GM18858 (cell line): Measurements from ENCODE around the gene ABCA3.
A peak's percentile ranks its signal among the peaks of the same experiment; 100 is the strongest.
"Not testable (repeated sequence)": the region's sequence is repeated elsewhere in the genome, so short reads cannot be mapped to it uniquely, and the experiment has no call there.

Experiments used
- ATAC-seq: cut with Tn5 transposase; IDR thresholded peaks from one replicate; pipeline ENCODE4 v1.9.1; 2021; ENCODE audit not compliant: unreplicated experiment

Gene ABCA3

DNA sequence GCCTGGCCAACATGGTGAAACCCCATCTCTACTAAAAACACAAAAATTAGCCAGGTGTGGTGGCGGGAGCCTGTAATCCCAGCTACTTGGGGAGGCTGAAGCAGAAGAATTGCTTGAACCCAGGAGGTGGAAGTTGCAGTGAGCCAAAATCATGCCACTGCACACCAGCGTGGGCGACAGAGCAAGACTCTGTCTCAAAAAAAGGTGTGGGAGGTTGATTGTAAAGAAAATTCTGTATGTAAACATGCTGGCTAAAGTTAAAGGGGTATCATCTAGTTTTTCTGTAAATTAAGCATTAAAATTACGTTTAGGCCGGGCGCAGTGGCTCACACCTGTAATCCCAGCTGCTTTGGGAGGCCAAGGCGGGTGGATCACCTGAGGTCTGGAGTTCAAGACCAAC is 82.0 kb downstream of the ABCA3 start:
- ATAC-seq = not testable (repeated sequence)

DNA sequence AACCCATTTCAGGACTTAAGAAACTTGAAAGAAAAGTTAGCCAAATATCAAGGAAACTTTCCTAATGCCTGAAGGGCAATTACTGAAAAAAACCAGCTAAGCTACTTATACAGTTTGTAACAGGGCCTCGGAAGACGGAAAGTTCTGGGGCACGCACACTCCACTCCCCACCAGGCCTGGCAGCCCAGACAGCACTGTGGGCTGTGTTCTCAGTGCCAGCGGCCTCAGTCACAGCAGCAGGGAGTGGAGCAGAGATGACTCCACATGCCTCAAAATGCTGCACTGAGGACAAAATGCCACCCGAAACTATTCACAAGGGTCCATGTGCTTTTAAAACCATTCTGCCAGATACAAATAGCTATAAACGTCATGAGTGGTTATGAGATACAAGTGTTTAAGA is 82.8 kb downstream of the ABCA3 start:
- ATAC-seq = no peak

DNA sequence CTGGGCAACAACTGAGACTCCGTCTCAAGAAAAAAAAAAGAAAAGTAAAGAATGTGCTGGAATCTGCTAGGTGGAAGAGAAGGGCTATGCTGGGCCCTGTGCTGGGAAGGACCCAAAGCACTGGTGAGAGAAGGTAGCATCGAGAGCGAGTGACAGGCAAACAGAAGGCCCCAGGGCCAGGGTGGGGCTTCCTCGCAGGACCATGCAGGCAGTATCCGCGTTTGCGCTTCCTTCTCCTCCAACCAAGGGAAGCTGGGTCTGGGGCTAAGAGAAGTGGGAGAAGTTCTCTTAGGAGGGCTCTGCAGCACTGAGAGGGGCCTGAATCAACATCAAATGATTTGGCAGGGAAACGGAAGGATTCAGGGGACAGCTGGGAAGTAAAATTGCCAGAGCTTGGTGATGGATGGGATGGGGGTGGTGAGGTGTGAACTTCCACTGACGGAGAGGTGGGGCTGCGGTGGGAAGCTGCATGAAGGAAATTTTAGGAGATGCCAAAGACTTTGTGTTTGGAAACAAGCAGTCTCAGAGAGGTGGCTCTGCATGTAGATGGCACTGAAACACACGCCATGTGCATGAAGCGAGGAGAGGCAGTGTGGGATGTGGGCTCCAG is 83.9 kb downstream of the ABCA3 start:
- no peak for ATAC-seq

DNA sequence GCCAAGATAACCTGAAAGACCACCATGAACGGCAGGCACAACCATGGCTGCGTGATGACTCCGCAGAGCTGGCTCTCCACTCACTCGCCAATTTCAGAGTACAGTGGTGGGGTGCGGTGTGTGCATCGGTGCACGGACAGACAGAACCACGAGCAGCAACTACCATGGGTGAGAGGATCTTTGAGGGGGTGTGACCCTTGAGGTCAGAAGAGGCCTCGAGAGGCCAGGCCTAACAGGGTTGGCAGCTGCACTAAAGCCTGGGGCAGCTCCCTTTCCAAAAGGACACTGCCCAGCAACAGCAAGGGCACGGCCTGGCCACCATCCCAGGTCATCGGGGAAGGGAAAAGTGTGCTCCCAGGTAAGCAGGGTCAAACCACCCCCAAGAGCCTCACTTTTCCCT is 87.2 kb downstream of the ABCA3 start:
- ATAC-seq = no peak

DNA sequence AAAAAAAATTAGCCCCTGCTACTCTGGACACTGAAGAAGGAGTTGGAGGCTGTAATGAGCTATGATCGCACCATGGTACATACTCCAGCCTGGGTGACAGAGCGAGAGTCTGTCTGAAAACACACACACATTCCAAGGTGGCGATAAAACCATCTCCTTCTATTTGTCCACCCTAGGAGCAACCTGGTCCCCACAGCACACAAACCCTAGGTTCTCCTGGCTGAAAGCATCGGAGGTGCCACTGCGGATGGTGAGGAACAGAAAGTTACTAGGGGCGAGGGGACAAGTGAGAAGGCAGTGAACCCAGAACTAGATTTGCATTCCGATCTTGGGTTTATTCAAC is 87.8 kb downstream of the ABCA3 start:
- ATAC-seq = no peak

DNA sequence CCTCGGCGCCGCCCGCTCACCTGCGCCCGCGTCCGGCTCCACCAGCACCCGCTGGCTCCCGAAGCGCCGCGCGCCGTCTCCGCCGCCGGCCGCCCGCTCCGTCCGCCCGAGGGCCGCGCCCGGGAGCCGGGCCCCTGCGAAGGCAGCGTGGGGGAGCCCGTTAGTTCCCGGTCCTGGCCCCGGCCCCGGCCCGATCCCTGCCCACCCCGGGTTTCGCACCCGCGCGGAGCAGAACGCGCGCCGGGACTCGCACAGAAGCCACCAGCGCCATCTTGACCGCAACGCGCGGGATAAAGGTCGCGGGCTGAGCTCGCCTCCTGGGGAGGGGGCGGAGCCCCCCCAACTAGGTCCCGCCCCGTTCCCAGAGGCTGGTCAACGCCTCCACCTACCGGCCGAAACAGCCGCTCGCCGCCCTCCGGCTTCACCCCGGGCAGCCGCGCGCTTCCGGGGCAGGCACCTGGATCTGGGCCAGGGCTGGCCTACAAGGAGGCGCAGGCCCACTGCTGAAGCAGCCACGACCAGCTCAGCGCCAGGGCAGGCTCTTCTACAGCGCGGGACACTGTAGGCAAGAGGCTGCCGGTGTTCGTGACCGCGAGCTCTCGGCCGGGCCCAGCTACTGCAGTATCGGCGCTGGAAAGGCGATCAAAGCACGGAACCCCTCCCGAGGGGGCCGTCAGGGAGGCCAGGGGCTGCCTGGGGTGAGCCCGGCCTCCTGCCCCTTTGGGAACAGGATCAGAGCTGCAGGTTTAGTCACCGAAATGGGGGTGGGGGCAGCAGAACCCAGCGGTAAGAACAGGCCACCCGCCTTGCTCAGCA is 89.0 kb downstream of the ABCA3 start, which contains the start of gene ECI1:
ECI1 (minus strand) TSS at position 292 of the 816 bp plus-strand sequence; CDS start at position 271, 21 bp downstream.
- ATAC-seq = peak; percentile 59

DNA sequence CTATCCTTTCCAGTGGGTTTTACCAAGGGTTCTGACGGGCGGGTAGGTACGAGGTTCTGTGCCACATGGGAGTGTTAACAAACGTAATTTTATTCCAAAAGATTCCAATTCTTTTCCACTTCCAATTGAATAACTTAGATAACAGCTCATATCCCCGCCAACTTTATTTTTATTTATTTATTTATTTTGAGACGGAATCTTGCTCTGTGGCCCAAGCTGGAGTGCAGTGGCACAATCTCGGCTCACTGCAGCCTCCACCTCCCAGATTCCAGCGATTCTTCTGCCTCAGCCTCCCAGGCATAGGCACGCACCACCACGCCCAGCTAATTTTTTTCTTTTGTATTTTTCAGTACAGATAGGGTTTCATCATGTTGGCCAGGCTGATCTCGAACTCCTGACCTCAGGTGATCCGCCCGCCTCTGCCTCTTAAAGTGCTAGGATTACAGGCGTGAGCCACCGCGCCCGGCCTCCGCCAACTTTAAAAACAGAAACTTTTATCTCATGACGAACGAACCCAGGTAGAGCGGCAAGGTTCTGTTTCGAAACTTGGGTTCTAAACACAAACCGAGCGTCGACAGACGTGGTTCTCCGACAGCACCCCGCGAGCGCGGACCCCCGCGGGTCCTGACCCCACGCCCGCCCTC is 89.8 kb downstream of the ABCA3 start:
- peak; percentile 2 for ATAC-seq

DNA sequence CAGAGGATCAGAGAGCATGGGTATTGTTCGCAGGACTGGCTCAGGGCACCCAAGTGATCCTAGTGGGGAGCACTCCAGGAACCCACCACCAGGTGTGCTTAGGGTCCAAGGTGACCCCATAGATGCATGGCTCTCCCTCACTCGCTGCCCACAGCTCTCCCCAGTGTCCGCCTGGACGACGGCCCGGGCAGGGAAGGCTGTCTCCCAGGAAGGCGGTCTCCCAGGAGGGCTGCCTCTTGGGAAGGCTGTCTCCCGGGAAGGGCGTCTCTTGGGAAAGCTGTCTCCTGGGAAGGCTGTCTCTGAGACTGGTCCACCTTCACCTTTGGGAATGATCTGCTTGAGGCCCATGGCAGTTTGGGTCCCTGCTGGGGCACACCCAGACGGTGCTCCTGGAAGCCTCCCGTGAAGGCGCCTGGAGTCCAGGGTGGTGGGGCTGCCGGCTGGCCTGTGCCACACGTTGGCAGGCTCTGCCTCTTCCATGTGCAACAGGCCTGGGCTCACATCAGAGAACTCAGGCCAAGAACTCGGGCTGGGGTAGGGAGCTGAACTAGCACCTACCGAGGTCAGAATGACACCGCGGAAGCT is 94.1 kb downstream of the ABCA3 start:
- no peak for ATAC-seq

DNA sequence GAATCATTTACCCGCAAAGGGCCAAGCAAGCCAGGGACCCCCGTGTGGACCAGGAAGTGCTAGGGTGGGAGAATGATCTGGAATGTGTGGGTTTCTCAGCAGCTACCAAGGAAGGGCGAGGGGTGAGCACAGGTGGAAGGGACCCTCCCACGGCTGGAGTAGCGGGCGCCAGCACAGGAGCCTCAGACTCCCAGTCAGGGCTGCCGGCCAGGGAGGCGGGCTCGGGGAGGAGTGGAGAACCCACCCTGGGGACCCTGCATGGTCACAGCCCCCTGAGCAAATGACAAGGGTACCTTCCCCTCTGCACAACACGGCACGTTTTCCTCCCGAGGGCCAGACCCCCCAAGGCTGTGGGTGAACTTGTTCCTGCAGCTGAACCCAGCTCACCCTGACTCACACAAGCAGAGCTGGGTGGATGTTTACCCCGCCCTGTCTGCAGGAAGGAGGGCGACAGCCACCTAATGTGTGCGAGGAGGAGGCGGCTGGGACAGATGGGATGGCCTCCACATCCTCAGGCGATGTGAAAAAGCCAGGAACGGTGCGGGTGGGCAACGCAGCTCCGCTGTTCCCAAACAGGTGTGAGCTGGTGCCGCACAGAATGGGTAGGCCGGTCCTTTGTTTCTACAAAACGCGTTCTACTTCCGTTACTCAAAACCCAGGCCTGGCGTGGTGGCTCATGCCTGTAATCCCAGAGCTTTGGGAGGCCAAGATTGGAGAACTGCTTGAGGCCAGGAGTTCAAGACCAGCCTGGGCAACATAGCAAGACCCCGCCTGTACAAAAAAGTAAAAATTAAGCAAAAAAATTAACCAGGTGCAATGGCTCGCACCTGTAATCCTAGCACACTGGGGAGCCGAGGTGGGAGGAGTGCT is 95.4 kb downstream of the ABCA3 start:
- ATAC-seq = no peak

DNA sequence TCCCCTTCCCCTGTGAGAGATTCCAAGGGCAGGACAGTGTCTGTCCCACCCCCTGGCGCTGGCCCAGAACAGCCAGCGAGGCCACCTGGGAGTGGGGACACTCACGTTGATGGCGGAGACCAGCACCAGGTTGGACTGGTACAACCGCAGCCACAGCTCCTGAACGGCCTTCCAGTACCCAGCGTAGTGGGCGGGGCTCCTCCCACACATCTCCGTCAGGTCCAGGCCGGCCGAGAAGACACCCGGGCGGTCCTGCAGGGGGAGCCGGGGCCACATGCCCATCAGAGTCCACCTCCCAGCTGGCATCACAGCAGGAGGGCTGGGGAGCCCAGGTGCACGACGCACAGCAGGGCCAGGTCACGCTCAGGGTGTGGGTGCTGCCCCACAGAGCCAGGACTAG is 96.2 kb downstream of the ABCA3 start:
- no peak for ATAC-seq

DNA sequence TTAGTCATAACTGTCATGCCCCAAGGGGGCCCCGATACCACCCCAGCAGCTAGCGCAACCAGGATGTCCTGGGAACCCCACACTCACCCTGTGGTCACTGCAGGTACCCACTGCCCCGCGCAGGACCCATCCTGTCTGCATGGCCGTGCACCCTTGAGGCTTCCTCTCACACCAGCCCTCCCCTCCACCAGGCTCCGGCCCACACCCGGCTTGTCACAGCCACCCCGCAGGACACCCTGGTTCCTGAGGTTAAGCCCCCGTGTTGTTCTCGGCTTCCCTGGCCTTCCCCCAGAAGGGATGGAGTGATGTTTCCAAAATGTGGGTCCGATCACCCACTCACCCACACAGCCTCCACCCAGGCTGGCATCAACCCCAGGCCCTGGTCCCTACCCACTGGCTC is 96.7 kb downstream of the ABCA3 start:
- ATAC-seq = no peak

DNA sequence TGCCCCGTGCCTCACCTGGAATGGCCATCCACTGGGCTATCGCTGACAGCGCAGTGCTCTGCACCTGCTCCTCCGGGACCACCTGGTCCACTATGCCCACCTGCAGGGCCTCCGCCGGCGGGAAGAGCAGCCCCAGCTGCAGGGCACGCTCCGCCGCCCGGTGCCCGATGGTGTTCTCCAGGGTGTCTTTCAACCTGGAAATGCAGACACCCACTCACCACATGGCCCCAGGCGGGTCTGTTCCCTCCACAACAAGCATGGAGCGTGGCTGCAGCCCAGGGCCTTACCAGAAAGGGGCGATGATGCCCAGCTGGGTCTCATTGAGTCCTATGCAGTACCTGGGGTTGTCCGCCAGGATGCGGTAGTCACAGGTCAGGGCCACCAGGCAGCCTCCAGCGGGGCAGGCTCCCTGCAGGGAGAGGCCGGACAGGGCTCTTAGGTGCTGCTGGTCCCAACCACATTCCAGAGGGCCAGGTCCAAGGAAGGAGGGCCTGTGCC is 97.4 kb downstream of the ABCA3 start:
- no peak for ATAC-seq

DNA sequence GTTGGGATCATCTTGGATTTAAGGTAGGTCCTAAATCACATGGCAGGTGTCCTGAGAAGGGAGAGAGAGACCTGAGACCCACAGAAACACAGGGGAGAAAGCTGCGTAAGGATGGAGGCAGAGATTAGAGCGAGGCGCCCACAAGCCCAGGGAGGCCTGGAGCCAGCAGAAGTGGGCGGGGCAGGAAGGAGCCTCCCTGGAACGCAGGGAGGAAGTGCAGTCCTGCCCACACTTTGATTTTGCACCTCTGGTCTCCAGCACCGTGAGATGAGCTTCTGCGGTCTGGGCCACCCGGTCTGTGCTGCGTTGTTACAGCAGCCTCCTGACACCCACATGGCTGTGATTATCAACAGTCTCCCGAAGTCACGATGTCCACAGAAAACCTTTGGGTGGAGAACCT is 97.9 kb downstream of the ABCA3 start:
- no peak for ATAC-seq

DNA sequence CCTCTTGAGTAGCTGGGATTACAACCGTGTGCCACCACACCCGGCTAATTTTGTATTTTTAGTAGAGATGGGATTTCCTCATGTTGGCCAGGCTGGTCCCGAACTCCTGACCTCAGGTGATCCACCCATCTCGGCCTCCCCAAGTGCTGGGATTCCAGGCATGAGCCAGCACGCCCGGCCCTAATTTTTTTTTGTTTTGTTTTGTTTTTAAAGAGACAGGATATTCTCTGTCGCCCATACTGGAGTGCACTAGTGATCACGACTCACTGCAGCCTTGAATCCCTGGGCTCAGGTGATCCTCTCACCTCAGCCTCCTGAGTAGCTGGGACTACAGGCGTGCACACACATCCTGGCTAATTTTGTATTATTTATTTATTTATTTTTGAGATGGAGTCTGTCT is 100.2 kb downstream of the ABCA3 start:
- not testable (repeated sequence) for ATAC-seq

DNA sequence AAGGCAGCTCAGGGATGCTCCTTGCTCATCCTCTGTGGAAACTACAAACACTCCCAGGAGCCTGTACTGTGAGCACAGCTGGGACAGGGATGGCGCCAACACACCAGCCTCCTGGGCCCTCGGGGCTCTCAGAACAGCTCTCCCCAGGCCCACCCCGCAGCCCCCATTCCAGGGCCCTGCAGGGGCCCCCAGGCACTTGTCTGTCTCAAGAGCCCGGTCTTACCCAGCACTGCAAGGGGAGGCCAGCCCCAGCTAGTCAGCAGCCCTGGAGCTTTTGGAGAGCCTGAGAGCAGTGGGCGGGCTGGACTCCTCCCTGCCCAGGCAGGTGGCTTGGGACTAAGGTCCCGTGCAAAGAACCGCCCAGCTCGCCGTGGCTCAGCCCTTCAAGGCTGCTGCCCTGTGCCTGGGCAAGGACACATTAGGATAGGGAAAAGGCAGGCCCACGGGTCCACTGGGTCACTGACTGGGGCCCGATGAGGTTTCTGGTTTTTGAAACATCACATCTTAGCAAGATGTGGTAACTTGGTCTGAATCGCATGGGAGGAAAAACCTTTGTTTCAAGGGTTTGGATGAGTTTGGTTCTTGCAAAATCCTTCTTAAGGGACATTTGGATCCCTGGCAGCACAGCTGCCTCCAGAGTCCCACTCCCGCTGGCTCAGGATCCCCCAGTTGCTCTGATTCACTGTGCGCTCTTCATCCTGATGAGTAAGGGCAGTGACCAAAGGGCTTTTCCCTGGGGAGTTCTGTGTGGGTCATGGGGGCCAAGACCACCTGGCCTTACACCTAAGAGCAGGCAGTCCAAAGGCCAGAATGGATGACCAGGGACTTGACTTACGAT is 101.5 kb downstream of the ABCA3 start:
- no peak for ATAC-seq

DNA sequence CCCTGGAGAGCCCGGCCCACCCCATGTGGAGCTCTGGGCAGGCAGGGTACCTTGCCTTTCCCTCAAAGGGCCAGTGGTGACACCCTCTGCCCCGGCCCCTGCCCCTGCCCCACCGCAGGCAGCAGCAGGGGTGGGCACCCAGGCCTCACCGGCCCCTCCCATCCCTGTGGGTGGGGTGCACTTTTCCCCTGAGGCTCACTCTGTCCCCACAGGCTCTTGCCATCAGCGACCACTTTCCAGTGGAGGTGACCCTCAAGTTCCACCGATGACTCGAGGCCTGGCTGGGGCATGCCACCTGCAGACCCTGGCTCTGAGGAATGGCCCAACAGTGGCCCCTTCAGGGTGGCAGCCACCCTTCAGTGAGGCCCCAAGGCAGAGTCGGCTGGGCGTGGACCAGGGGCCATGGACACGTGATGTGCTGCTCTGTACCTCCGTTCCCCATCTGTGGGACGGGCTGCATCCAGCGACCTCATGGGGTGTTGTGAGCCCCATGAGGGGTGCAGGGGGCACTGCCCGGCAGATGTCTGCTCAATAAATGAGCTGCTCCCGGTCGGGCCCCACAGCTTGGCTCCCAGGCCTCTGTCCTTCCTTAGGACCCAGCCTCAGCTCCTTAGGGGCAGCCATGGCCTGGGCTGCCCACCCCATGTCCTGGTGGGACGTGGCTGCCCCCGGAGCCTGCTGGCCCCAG is 102.2 kb downstream of the ABCA3 start:
- ATAC-seq = no peak

DNA sequence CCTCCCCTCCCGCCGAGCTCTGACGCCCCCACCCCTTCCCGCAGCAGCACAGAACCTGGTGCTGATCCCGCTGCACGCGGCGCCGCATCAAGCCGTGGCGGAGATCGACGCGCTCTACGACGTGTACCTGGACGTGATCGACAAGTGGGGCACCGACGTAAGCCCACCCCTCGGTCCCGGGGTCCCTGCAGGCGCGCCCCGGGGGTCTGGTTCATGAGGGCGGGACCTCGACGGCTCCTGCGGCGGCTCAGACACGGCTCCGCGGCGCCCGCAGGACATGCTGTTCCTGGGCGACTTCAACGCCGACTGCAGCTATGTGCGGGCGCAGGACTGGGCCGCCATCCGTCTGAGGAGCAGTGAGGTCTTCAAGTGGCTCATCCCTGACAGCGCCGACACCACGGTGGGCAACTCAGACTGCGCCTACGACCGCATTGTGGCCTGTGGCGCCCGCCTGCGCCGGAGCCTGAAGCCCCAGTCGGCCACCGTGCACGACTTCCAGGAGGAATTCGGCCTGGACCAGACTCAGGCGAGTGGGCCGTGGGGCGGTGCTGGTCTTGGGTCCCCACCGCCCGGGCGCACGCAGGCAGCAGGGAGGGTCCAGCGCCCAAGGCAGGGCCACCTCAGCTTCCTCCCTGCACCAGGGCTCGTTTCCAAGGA is 102.9 kb downstream of the ABCA3 start:
- ATAC-seq = no peak

DNA sequence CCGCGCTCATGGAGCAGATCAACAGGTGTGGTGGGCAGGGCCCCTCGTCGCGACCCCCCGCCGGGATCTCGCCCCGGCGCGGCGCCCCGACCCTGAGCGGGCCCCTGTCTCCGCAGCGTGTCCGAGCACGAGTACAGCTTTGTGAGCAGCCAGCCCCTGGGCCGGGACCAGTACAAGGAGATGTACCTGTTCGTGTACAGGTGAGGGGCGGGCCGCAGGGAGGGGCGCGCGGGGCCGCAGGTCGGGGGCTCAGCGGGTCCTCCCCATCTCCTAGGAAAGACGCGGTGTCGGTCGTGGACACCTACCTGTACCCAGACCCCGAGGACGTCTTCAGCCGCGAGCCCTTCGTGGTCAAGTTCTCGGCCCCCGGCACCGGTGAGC is 103.4 kb downstream of the ABCA3 start:
- ATAC-seq = no peak
